Activated CD8-positive, alpha-beta memory T cell treated with anti-CD3 and anti-CD28 coated beads, Interleukin-2, amount 50 U/mL, for 48 hours (primary cell): ENCODE measurements around the gene PGAM5.
"Not testable (repeated sequence)": the region's sequence is repeated elsewhere in the genome, so short reads cannot be mapped to it uniquely, and the experiment has no call there.

ENCODE experiments used
- DNase-seq: peaks from one replicate; pipeline ENCODE4 v3.0.0-alpha.2; 2020

The PGAM5 gene

GRCh38 chr12:132754160-132754932 is 43.7 kb downstream of the PGAM5 start:
- no peak for DNase-seq

GRCh38 chr12:132758825-132759224 is 48.2 kb downstream of the PGAM5 start:
- DNase-seq: not testable (repeated sequence)

- DNase-seq: no peak
These were observed 48.7 kb downstream of the PGAM5 start for GRCh38 chr12:132759359-132759758.

- DNase-seq: peak; percentile 85
These were observed 50.6 kb downstream of the PGAM5 start, which contains the start of gene ANKLE2 for GRCh38 chr12:132761032-132761920. TSS of gene ANKLE2 (minus strand) at chr12:132761832. CDS start at chr12:132761798, 34 bp downstream.

- DNase-seq: peak; percentile 92
These were observed 51.4 kb downstream of the PGAM5 start for GRCh38 chr12:132761921-132762583.

- no peak for DNase-seq
These were observed 53.6 kb downstream of the PGAM5 start for GRCh38 chr12:132764231-132764630.

- DNase-seq: no peak
These were observed 54.7 kb downstream of the PGAM5 start for GRCh38 chr12:132765361-132765760.

- no peak for DNase-seq
These were observed 55.9 kb downstream of the PGAM5 start for GRCh38 chr12:132766380-132767085.

- DNase-seq: no peak
These were observed 60.6 kb downstream of the PGAM5 start for GRCh38 chr12:132771126-132771838.
